A549 (cell line): ENCODE data around the gene CCL25. TPM values are rescaled to one million over a fixed set of nuclear protein-coding genes. Genes with fewer than 3 reads are reported as not detected.
"Not testable (repeated sequence)": the region's sequence is repeated elsewhere in the genome, so short reads cannot be mapped to it uniquely, and the experiment has no call there.

ENCODE experiments used
- ATAC-seq, 2 experiments: fragments of 200-7000 bp in 1 of 2; fragments of >200 bp in 1 of 2; cut with Nextera tagmentation in 1 of 2; cut with Tn5 transposase in 1 of 2; 3 replicates each; pipeline versions ENCODE4 v1.8.0 to v1.9.1; 2018 to 2020; ENCODE audit warnings: mild to moderate bottlenecking in 1 of 2, moderate library complexity in 1 of 2
- CTCF ChIA-PET: fragments of 300-600 bp; sonication (Branson Sonifier 250); formaldehyde crosslinking; extraction: SDS; loops from one replicate; lab custom pipeline; 2021; ENCODE audit warnings: antibody characterized with exemption, inconsistent platforms; lab: Yijun Ruan, JAX
- POLR2A ChIA-PET: fragments of 350-600 bp; formaldehyde crosslinking; extraction: SDS; loops from one replicate; lab custom pipeline; 2021; ENCODE audit warnings: antibody characterized with exemption, inconsistent platforms; lab: Yijun Ruan, JAX
- DNase-seq, 2 experiments: peaks; one replicate each; pipeline versions ENCODE4 v3.0.0 to v3.0.0-alpha.2; 2011 to 2016; ENCODE audit warnings: low read depth in 1 of 2, low spot score in 1 of 2
- FAIRE-seq: peaks from 2 replicates; lab custom pipeline; 2011; peaks lifted over from hg19 to GRCh38; lab: Jason Lieb, UNC
- H3K27ac ChIP-seq, 2 experiments: fragments of >200 bp; sonication (Bioruptor Twin); formaldehyde crosslinking; 3 replicates each; pipeline ENCODE4 v1.5.1; 2016 to 2017
- H3K4me1 ChIP-seq: fragments of >200 bp; sonication (Bioruptor Twin); formaldehyde crosslinking; 3 replicates; pipeline ENCODE4 v1.6.1; 2016
- H3K4me2 ChIP-seq: fragments of >200 bp; sonication (Bioruptor Twin); formaldehyde crosslinking; 3 replicates; pipeline ENCODE4 v1.6.1; 2016
- H3K4me3 ChIP-seq: fragments of >200 bp; sonication (Bioruptor Twin); formaldehyde crosslinking; 3 replicates; pipeline ENCODE4 v1.5.1; 2016
- H3K9me3 ChIP-seq: fragments of >200 bp; sonication (Bioruptor Twin); formaldehyde crosslinking; 3 replicates; pipeline ENCODE4 v1.6.1; 2016
- BHLHE40 ChIP-seq: IDR thresholded peaks from 2 replicates; pipeline ENCODE4 v1.6.1; 2012; ENCODE audit warnings: low read depth, low read length, inconsistent platforms
- CBX8 ChIP-seq: fragments of 200-600 bp; sonication (generic); IDR thresholded peaks from 2 replicates; pipeline ENCODE4 v1.6.1; 2016
- CEBPB ChIP-seq, 2 experiments: fragments of >200 bp in 1 of 2; sonication (Bioruptor Twin) in 1 of 2; formaldehyde crosslinking in 1 of 2; IDR thresholded peaks; 2 replicates each; pipeline ENCODE4 v1.6.1; 2012 to 2016
- CHD2 ChIP-seq: fragments of 150-350 bp; IDR thresholded peaks from 2 replicates; pipeline ENCODE4 v1.6.1; 2014; ENCODE audit warnings: low read length; ENCODE audit not compliant: partially characterized antibody
- EHF ChIP-seq: fragments of 250-450 bp; sonication (Bioruptor Pico); IDR thresholded peaks from 2 replicates; pipeline ENCODE4 v1.5.0; 2020; ENCODE audit warnings: mild to moderate bottlenecking
- ELK1 ChIP-seq: fragments of 150-350 bp; IDR thresholded peaks from 2 replicates; pipeline ENCODE4 v1.6.1; 2014; ENCODE audit warnings: low read depth, mild to moderate bottlenecking, low read length
- FOSB ChIP-seq: fragments of 250-450 bp; sonication (Bioruptor Pico); IDR thresholded peaks from 2 replicates; pipeline ENCODE4 v1.5.0; 2020; ENCODE audit warnings: mild to moderate bottlenecking, moderate library complexity
- FOSL2 ChIP-seq, 2 experiments: fragments of 450-650 bp in 1 of 2; fragments of >200 bp in 1 of 2; sonication (Bioruptor Twin) in 1 of 2; formaldehyde crosslinking; IDR thresholded peaks; 2 replicates each; pipeline versions ENCODE4 v1.5.0 to v1.6.1; 2016 to 2020; ENCODE audit warnings: mild to moderate bottlenecking in 1 of 2, moderate library complexity in 1 of 2
- HES2 ChIP-seq: fragments of >200 bp; sonication (Bioruptor Twin); formaldehyde crosslinking; IDR thresholded peaks from 2 replicates; pipeline ENCODE4 v1.6.1; 2016
- HEYL ChIP-seq: fragments of 250-450 bp; sonication (Bioruptor Pico); IDR thresholded peaks from 2 replicates; pipeline ENCODE4 v1.8.0; 2021; ENCODE audit warnings: mild to moderate bottlenecking, moderate library complexity
- HOXA7 ChIP-seq: fragments of 250-450 bp; sonication (Bioruptor Pico); IDR thresholded peaks from 2 replicates; pipeline ENCODE4 v1.5.0; 2020; ENCODE audit warnings: mild to moderate bottlenecking, moderate library complexity
- HOXB13 ChIP-seq: fragments of 250-450 bp; sonication (Bioruptor Pico); IDR thresholded peaks from 2 replicates; pipeline ENCODE4 v1.5.0; 2020; ENCODE audit warnings: low read depth, mild to moderate bottlenecking, moderate library complexity
- JUN ChIP-seq, 2 experiments: fragments of >200 bp; sonication (Bioruptor Twin); formaldehyde crosslinking; IDR thresholded peaks; 2 replicates in 1 of 2; 3 replicates in 1 of 2; pipeline ENCODE4 v1.6.1; 2016 to 2017
- KDM1A ChIP-seq: fragments of 200-600 bp; sonication (generic); IDR thresholded peaks from 2 replicates; pipeline ENCODE4 v1.6.1; 2016; ENCODE audit warnings: low read depth, mild to moderate bottlenecking
- MYC ChIP-seq: IDR thresholded peaks from 2 replicates; pipeline ENCODE4 v1.6.1; 2012; ENCODE audit warnings: mild to moderate bottlenecking, inconsistent platforms, low read length, improper control_type of control experiment, borderline replicate concordance
- NFE2L2 ChIP-seq: fragments of 150-350 bp; conservative IDR thresholded peaks from 2 replicates; pipeline ENCODE4 v1.6.1; 2014; ENCODE audit warnings: low read length
- NR3C1 ChIP-seq: fragments of >200 bp; sonication (Bioruptor Twin); formaldehyde crosslinking; IDR thresholded peaks from 3 replicates; pipeline ENCODE4 v1.6.1; 2017
- PBX3 ChIP-seq: IDR thresholded peaks from 2 replicates; pipeline ENCODE4 v1.6.1; 2012
- RARB ChIP-seq: fragments of 250-450 bp; sonication (Bioruptor Pico); IDR thresholded peaks from 2 replicates; pipeline ENCODE4 v1.8.0; 2021; ENCODE audit warnings: mild to moderate bottlenecking, moderate library complexity
- RNF2 ChIP-seq: fragments of 200-600 bp; sonication (generic); IDR thresholded peaks from 2 replicates; pipeline ENCODE4 v1.6.1; 2016; ENCODE audit warnings: low read depth, mild to moderate bottlenecking, antibody characterized with exemption, moderate library complexity, borderline replicate concordance
- TFCP2L1 ChIP-seq: fragments of 250-450 bp; sonication (Bioruptor Pico); IDR thresholded peaks from 2 replicates; pipeline ENCODE4 v1.5.0; 2021; ENCODE audit warnings: mild to moderate bottlenecking
- USF2 ChIP-seq: fragments of 450-650 bp; IDR thresholded peaks from 2 replicates; pipeline ENCODE4 v1.6.1; 2014; ENCODE audit warnings: antibody characterized with exemption
- ZC3H11A ChIP-seq: fragments of 450-650 bp; IDR thresholded peaks from 2 replicates; pipeline ENCODE4 v1.6.1; 2014; ENCODE audit warnings: antibody characterized with exemption, mild to moderate bottlenecking
- ZFP36 ChIP-seq: fragments of 450-650 bp; IDR thresholded peaks from 2 replicates; pipeline ENCODE4 v1.6.1; 2014; ENCODE audit warnings: borderline replicate concordance; ENCODE audit not compliant: partially characterized antibody
- ZNF302 ChIP-seq: fragments of 250-450 bp; sonication (Bioruptor Pico); IDR thresholded peaks from 2 replicates; pipeline ENCODE4 v1.9.0; 2021; ENCODE audit warnings: inconsistent platforms, mild to moderate bottlenecking, moderate library complexity
- WGBS: methylation state at CpG from one replicate; pipeline ENCODE4 v1.1.6; 2017; ENCODE audit errors: missing lambda C conversion rate; 5-methylcytosine and 5-hydroxymethylcytosine counted together
- polyA plus RNA-seq, 4 experiments: library from polyadenylated mRNA; depleted of rRNA in 3 of 4; stranded (reverse); fragments of >200 nt; fragmentation: RNase III in 1 of 4; extraction: RNeasy Plus Mini Kit Qiagen cat#74134 plus additional on column Dnase treatment in 1 of 4; gene quantifications; 2 replicates in 3 of 4; 3 replicates in 1 of 4; pipeline ENCODE4 v1.2.3, GENCODE V29; 2011 to 2017

The CCL25 gene
- polyA plus RNA-seq, 2 of the 4 experiments (the other 2 are of a cell fraction), result not detected

GRCh38 chr19:8097681-8098567 lies 45.4 kb downstream of the CCL25 start:
- DNase-seq (no peak), FAIRE-seq (no peak), ATAC-seq (no peak)
- H3K4me3 ChIP-seq, result no peak overlapping the region
- CTCF ChIA-PET, result no interaction called here
- POLR2A ChIA-PET, result no interaction called here
- peaks cover 18% of the 10 kb centered on the region; the same call in 2 of the 3 replicates for H3K9me3 ChIP-seq
- H3K27ac ChIP-seq, result no peak overlapping the region
- H3K4me1 ChIP-seq, result no peaks in the 10 kb centered on the region
- 48% methylated on average over 5 of the region's 5 CpGs for WGBS
- H3K4me2 ChIP-seq, result no peak overlapping the region
- TF ChIP-seq ELK1, result no peak
- TF ChIP-seq NFE2L2, result no peak
- no peak for TF ChIP-seq TFCP2L1
- TF ChIP-seq PBX3, result no peak
- no peak for TF ChIP-seq BHLHE40
- no peak for TF ChIP-seq HEYL (CRISPR knock-in tag)
- no peak for TF ChIP-seq JUN (IDR thresholded peaks at IDR 0.05)
- TF ChIP-seq MYC, result no peak
- TF ChIP-seq RNF2, result no peak
- no peak for TF ChIP-seq FOSB (CRISPR knock-in tag)
- no peak for TF ChIP-seq CEBPB (IDR thresholded peaks at IDR 0.05)

GRCh38 chr19:8101311-8101710 lies 48.8 kb downstream of the CCL25 start:
- no peak for FAIRE-seq
- TF ChIP-seq RARB (CRISPR knock-in tag) (no peak), KDM1A (no peak), HOXA7 (CRISPR knock-in tag) (no peak), CBX8 (no peak), ZNF302 (no peak), FOSL2 (IDR thresholded peaks at IDR 0.05) (no peak), FOSL2 (CRISPR knock-in tag; IDR thresholded peaks at IDR 0.05) (no peak), NR3C1 (no peak), FOSB (CRISPR knock-in tag) (no peak), HOXB13 (CRISPR knock-in tag) (no peak), HES2 (no peak), ZC3H11A (no peak), ELK1 (no peak), EHF (CRISPR knock-in tag) (no peak), JUN (IDR thresholded peaks at IDR 0.05) (no peak), USF2 (no peak), ZFP36 (no peak), CHD2 (no peak)
- TF ChIP-seq, all 56 proteins: peak for 0
- no peak for ATAC-seq
- Histone ChIP-seq H3K4me3 (no peak overlapping the region), H3K4me2 (no peak overlapping the region), H3K27ac (no peak overlapping the region), H3K4me1 (no peaks in the 10 kb centered on the region), H3K9me3 (peaks cover 5% of the 10 kb centered on the region; the same call in 1 of the 3 replicates)
- 81% methylated on average over 3 of the region's 4 CpGs for WGBS
- ChIA-PET CTCF (interaction anchor here (0.7 to 1.4 kb wide), 2 partner anchors 30 to 98 kb away, joined by 4 read pairs; no protein-coding TSS in a partner anchor), POLR2A (interaction anchor here (0.6 kb wide), 1 partner anchor 96 kb away, joined by 3 read pairs; no protein-coding TSS in a partner anchor)
- DNase-seq, result no peak

- not testable (repeated sequence) for H3K4me2 ChIP-seq, H3K4me1 ChIP-seq, H3K9me3 ChIP-seq, DNase-seq, FAIRE-seq, ATAC-seq, H3K27ac ChIP-seq, H3K4me3 ChIP-seq
- CTCF ChIA-PET, result interaction anchor here (1.4 kb wide), 1 partner anchor 31 kb away, joined by 4 read pairs; no protein-coding TSS in a partner anchor
- POLR2A ChIA-PET, result interaction anchor here (0.6 kb wide), 1 partner anchor 95 kb away, joined by 3 read pairs; no protein-coding TSS in a partner anchor
- 55% methylated on average over 12 of the region's 12 CpGs for WGBS
These were observed 49.4 kb downstream of the CCL25 start for GRCh38 chr19:8101910-8102309.
